Endothelial cell of umbilical vein (primary cell): ENCODE data around the gene ZBTB7C. TPM values are rescaled to one million over a fixed set of nuclear protein-coding genes. Genes with fewer than 3 reads are reported as not detected.
A peak's percentile ranks its signal among the peaks of the same experiment; 100 is the strongest.

Source experiments
- BruUV-seq: library from RNA; stranded (reverse); fragments of 400-500 nt; replicated peaks from 2 replicates; lab custom pipeline; 2021; lab: Mats Ljungman, UMichigan
- CTCF ChIA-PET: fragments of 300-600, 350-600 bp; sonication (Branson Sonifier 250); formaldehyde crosslinking; loops from one replicate; lab custom pipeline; 2021; ENCODE audit warnings: antibody characterized with exemption, inconsistent platforms; lab: Charles Lee
- POLR2A ChIA-PET: fragments of 300-600, 350-600 bp; sonication (Branson Sonifier 250); formaldehyde crosslinking; loops from one replicate; lab custom pipeline; 2021; ENCODE audit warnings: antibody characterized with exemption, inconsistent platforms; lab: Charles Lee
- DNase-seq: peaks from one replicate; pipeline ENCODE4 v3.0.0-alpha.2; 2011; ENCODE audit warnings: low read depth, low spot score
- FAIRE-seq: peaks from 2 replicates; lab custom pipeline; 2011; peaks lifted over from hg19 to GRCh38; lab: Jason Lieb, UNC
- H2AFZ ChIP-seq: 2 replicates; pipeline ENCODE4 v1.6.0; 2012; ENCODE audit warnings: low read depth, low read length, control low read depth, inconsistent platforms
- H3K27ac ChIP-seq: 2 replicates; pipeline ENCODE4 v1.5.1; 2011; ENCODE audit warnings: low read depth, mild to moderate bottlenecking, control low read depth, low read length, moderate library complexity; ENCODE audit not compliant: insufficient read depth
- H3K27me3 ChIP-seq, 2 experiments: 2 replicates each; pipeline versions ENCODE4 v1.6.0 to v1.6.1; 2011; ENCODE audit warnings: low read length in 2 of 2, mixed read lengths in 1 of 2; ENCODE audit not compliant: control insufficient read depth in 2 of 2, insufficient read depth in 2 of 2
- H3K36me3 ChIP-seq, 2 experiments: 2 replicates in 1 of 2; 3 replicates in 1 of 2; pipeline ENCODE4 v1.5.1; 2011; ENCODE audit warnings: low read length in 2 of 2, mild to moderate bottlenecking in 1 of 2, moderate library complexity in 1 of 2; ENCODE audit not compliant: control insufficient read depth in 2 of 2, insufficient read depth in 2 of 2; ENCODE audit errors: extremely low read depth in 1 of 2
- H3K4me1 ChIP-seq: 3 replicates; pipeline ENCODE4 v1.5.1; 2011; ENCODE audit warnings: mild to moderate bottlenecking, low read length; ENCODE audit not compliant: control insufficient read depth, insufficient read depth; ENCODE audit errors: extremely low read depth
- H3K4me2 ChIP-seq: 2 replicates; pipeline ENCODE4 v1.6.1; 2011; ENCODE audit warnings: low read length, control low read depth, mixed read lengths; ENCODE audit not compliant: insufficient read depth
- H3K4me3 ChIP-seq, 3 experiments: fragments of 200-600 bp in 1 of 3; sonication (generic), shearing (Covaris generic) in 1 of 3; replicated peaks in 1 of 3; 2 replicates each; pipeline ENCODE4 v1.5.1; 2011 to 2016; ENCODE audit warnings: control low read depth in 3 of 3, low read length in 3 of 3, mild to moderate bottlenecking in 2 of 3, inconsistent platforms in 1 of 3, low read depth in 1 of 3, moderate library complexity in 1 of 3; ENCODE audit not compliant: insufficient read depth in 1 of 3
- H3K79me2 ChIP-seq: 2 replicates; pipeline ENCODE4 v1.6.0; 2012; ENCODE audit warnings: low read length, inconsistent platforms; ENCODE audit not compliant: control insufficient read depth, insufficient read depth
- H3K9ac ChIP-seq: replicated peaks from 2 replicates; pipeline ENCODE3; 2011; ENCODE audit warnings: low read length, control low read depth; ENCODE audit not compliant: insufficient read depth; ENCODE audit errors: extremely low read depth
- H3K9me1 ChIP-seq: replicated peaks from 3 replicates; pipeline ENCODE4 v1.6.0; 2011; ENCODE audit warnings: mild to moderate bottlenecking, low read length; ENCODE audit not compliant: control insufficient read depth, insufficient read depth; ENCODE audit errors: extremely low read depth
- H3K9me3 ChIP-seq: replicated peaks from 2 replicates; pipeline ENCODE4 v1.5.1; 2012; ENCODE audit warnings: low read length, inconsistent platforms; ENCODE audit not compliant: control insufficient read depth, insufficient read depth
- H4K20me1 ChIP-seq: replicated peaks from 2 replicates; pipeline ENCODE3; 2011; ENCODE audit warnings: mild to moderate bottlenecking, low read length; ENCODE audit not compliant: control insufficient read depth, insufficient read depth; ENCODE audit errors: extremely low read depth
- EZH2 ChIP-seq: IDR thresholded peaks from 2 replicates; pipeline ENCODE4 v1.6.1; 2012; ENCODE audit warnings: borderline replicate concordance, low read depth, mild to moderate bottlenecking, moderate library complexity, low read length, inconsistent platforms; ENCODE audit not compliant: severe bottlenecking
- MYC ChIP-seq: IDR thresholded peaks from one replicate; pipeline ENCODE4 v1.6.1; 2011; ENCODE audit warnings: mild to moderate bottlenecking, low read depth, low read length
- dilution Hi-C: fragments of 300-500 bp; cut with MboI; formaldehyde crosslinking; loops from one replicate; pipeline ENCODE4 v1.15.0; 2019; ENCODE audit warnings: low sequenced_read_pairs; ENCODE audit not compliant: extremely low pct_ligation_motif_present
- intact Hi-C: fragments of 100-400 bp; cut with micrococcal nuclease; formaldehyde crosslinking; loops from one replicate; pipeline ENCODE4 v1.10.0; 2022
- polyA plus RNA-seq, 4 experiments: library from polyadenylated mRNA; depleted of rRNA in 3 of 4; stranded (reverse) in 3 of 4; unstranded in 1 of 4; fragments of >200 nt; gene quantifications; 2 replicates each; pipeline versions ENCODE4 v1.2.1 to v1.2.3, GENCODE V29; 2011 to 2012; ENCODE audit warnings: missing spikeins in 1 of 4
- total RNA-seq: library from RNA; stranded (reverse); gene quantifications from 2 replicates; pipeline ENCODE4 v1.2.3, GENCODE V29; 2021

The ZBTB7C gene
- total and polyA plus RNA-seq, 2 donors (not counting 3 experiments of a cell fraction or from before 2014, with no cell fraction given), result not detected

DNA sequence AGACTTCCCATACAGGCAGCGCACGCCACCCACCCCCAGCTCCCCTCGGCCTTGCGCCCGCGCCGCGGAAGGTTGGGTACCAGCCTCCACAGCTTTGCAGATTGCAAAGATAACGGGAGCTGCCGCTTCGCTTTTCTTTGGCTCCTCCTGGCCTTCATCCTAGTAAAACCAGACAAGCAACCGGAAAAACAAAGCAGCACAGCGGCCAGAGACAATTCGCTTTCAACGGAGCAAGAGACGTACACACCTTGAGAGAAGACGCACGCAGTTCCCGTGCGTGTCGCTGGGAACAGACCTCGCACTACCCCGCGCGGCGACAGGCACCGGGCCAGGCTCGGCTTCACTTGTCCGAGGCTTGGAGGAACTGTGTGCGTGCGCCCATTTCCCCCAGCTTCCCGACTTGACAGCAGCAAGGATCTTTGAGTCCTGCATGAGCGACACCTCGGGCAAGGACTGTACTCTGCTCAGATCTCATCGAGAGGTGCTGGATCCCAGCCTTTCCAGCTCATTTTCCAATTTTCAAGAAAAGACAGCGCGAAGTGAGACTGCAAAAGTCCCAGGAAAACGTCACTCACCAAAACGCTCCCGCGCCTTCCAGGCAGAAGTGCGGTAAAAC lies 964 bp downstream of the ZBTB7C start:
- Histone ChIP-seq H3K4me1 (peaks cover 4% of the 10 kb centered on the region), H3K27ac (no peak overlapping the region), H3K9me1 (peaks cover 2% of the 10 kb centered on the region), H3K9ac (no peak overlapping the region), H3K36me3 (no peaks in the 10 kb centered on the region), H4K20me1 (no peaks in the 10 kb centered on the region), H3K4me3 (no peak overlapping the region), H3K4me2 (no peak overlapping the region), H3K79me2 (no peaks in the 10 kb centered on the region), H2AFZ (no peak overlapping the region), H3K27me3 (peaks cover 40 to 48% of the 10 kb centered on the region in 2 experiments), H3K9me3 (no peaks in the 10 kb centered on the region)
- no TSS peak for BruUV-seq
- CTCF ChIA-PET, result interaction anchor here (1.3 kb wide), 1 partner anchor 12 kb away, joined by 6 read pairs; no protein-coding TSS in a partner anchor
- DNase-seq (peak; percentile 16), FAIRE-seq (no peak)
- POLR2A ChIA-PET, result no interaction called here
- peak; percentile 98 for TF ChIP-seq EZH2
- TF ChIP-seq MYC, result no peak
- dilution Hi-C loops (no loop called here), intact Hi-C loops (no loop called here)

DNA sequence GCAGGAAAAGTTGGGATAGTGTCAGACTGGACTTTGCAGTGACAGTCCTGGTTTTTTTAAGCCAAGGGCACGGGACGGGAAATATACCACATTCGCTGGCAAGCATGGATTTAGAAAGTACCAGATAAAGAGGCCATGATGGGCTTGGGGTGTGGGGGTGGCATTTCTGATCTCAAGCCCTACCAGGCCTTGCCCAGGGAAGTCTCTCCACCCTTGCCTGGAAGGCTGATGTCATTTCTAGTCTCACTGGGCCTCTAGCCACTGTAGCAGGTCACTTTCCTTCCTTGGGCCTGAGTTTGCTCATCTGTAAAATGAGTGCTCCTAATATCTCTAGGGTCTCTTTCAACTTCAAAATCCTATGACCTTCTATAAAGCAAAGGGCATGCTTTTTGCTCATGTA lies 1.8 kb downstream of the ZBTB7C start:
- BruUV-seq, result no TSS peak
- Histone ChIP-seq H4K20me1 (no peaks in the 10 kb centered on the region), H3K4me2 (no peak overlapping the region), H3K36me3 (no peaks in the 10 kb centered on the region), H3K9ac (no peak overlapping the region), H3K79me2 (no peaks in the 10 kb centered on the region), H3K9me1 (no peaks in the 10 kb centered on the region), H3K27ac (no peak overlapping the region), H3K4me1 (peaks cover 4% of the 10 kb centered on the region), H3K4me3 (no peak overlapping the region), H3K9me3 (no peaks in the 10 kb centered on the region), H2AFZ (no peak overlapping the region), H3K27me3 (peaks cover 40 to 48% of the 10 kb centered on the region in 2 experiments)
- FAIRE-seq (no peak), DNase-seq (no peak)
- ChIA-PET POLR2A (no interaction called here), CTCF (interaction anchor here (1.3 kb wide), 1 partner anchor 12 kb away, joined by 6 read pairs; no protein-coding TSS in a partner anchor)
- dilution Hi-C loops, result no loop called here
- TF ChIP-seq MYC, result no peak
- intact Hi-C loops, result no loop called here
